Measurements from ENCODE around the gene KRT5.
A peak's percentile ranks its signal among the peaks of the same experiment; 100 is the strongest.

KRT5 gene

GRCh38 chr12:52519826-52520662 is at the start of gene KRT5:
Gene KRT5 (minus strand): TSS chr12:52520394. CDS start chr12:52520296, 98 bp downstream.
- DNase-seq (ENCODE audit: low spot score): peak; percentile 89

GRCh38 chr12:52568111-52568510 is 47.9 kb upstream of the KRT5 start:
- DNase-seq (ENCODE audit: low spot score): no peak

- no peak for DNase-seq (ENCODE audit: low spot score)
Observed at GRCh38 chr12:52566847-52567291, 46.7 kb upstream of the KRT5 start.

- no peak for DNase-seq (ENCODE audit: low spot score)
Observed at GRCh38 chr12:52564582-52564981, 44.4 kb upstream of the KRT5 start.

- DNase-seq (ENCODE audit: low spot score): no peak
Observed at GRCh38 chr12:52561880-52562449, 41.8 kb upstream of the KRT5 start.

- no peak for DNase-seq (ENCODE audit: low spot score)
Observed at GRCh38 chr12:52559979-52560378, 39.8 kb upstream of the KRT5 start.

GRCh38 chr12:52558781-52559445 is 38.7 kb upstream of the KRT5 start:
- DNase-seq (ENCODE audit: low spot score): no peak

- no peak for DNase-seq (ENCODE audit: low spot score)
Observed at GRCh38 chr12:52557476-52557875, 37.3 kb upstream of the KRT5 start.

- no peak for DNase-seq (ENCODE audit: low spot score)
Observed at GRCh38 chr12:52555577-52555976, 35.4 kb upstream of the KRT5 start.

- DNase-seq (ENCODE audit: low spot score): no peak
Observed at GRCh38 chr12:52552681-52553195, 32.5 kb upstream of the KRT5 start, which contains the start of gene KRT71. Gene KRT71 (minus strand): TSS chr12:52553145. CDS start chr12:52553077, 68 bp downstream.

GRCh38 chr12:52552055-52552454 is 31.9 kb upstream of the KRT5 start:
- DNase-seq (ENCODE audit: low spot score): no peak

GRCh38 chr12:52551216-52551865 is 31.1 kb upstream of the KRT5 start:
- DNase-seq (ENCODE audit: low spot score): peak; percentile 49

GRCh38 chr12:52546126-52546525 is 25.9 kb upstream of the KRT5 start:
- DNase-seq (ENCODE audit: low spot score): no peak

- no peak for DNase-seq (ENCODE audit: low spot score)
Observed at GRCh38 chr12:52543985-52544883, 24.0 kb upstream of the KRT5 start.

- DNase-seq (ENCODE audit: low spot score): no peak
Observed at GRCh38 chr12:52542785-52543318, 22.7 kb upstream of the KRT5 start.

GRCh38 chr12:52542157-52542556 is 22.0 kb upstream of the KRT5 start:
- no peak for DNase-seq (ENCODE audit: low spot score)

- no peak for DNase-seq (ENCODE audit: low spot score)
Observed at GRCh38 chr12:52541709-52542108, 21.5 kb upstream of the KRT5 start.

GRCh38 chr12:52540531-52540930 is 20.3 kb upstream of the KRT5 start:
- DNase-seq (ENCODE audit: low spot score): no peak

- DNase-seq (ENCODE audit: low spot score): peak; percentile 36
Observed at GRCh38 chr12:52539821-52540173, 19.6 kb upstream of the KRT5 start.

- DNase-seq (ENCODE audit: low spot score): peak; percentile 55
Observed at GRCh38 chr12:52539083-52539820, 19.1 kb upstream of the KRT5 start.
